Spleen (tissue), 7 donors: Measurements from ENCODE around the gene AHRR.

ENCODE experiments used
- POLR2A ChIP-seq, 3 donors: fragments of 450-650 bp; IDR thresholded peaks; one replicate each; pipeline ENCODE4 v1.5.1; 2017; ENCODE audit warnings: antibody characterized with exemption in 3 of 3, mild to moderate bottlenecking in 1 of 3
- POLR2AphosphoS5 ChIP-seq, 3 donors: sonication (generic); formaldehyde crosslinking; IDR thresholded peaks; one replicate each; pipeline ENCODE4 v1.5.1; 2017; ENCODE audit warnings: antibody characterized with exemption in 3 of 3
- TF ChIP-seq, protein P1 (sequence below), 11 experiments: fragments of 200-600 bp in 7 of 11; fragments of 450-650 bp in 4 of 11; sonication (generic) in 4 of 11; IDR thresholded peaks in 8 of 11; conservative IDR thresholded peaks in 3 of 11; 1 replicate in 7 of 11; 2 replicates in 4 of 11; pipeline versions ENCODE4 v1.4.0 to v1.8.0; 2016 to 2021; ENCODE audit warnings: antibody characterized with exemption in 11 of 11, inconsistent platforms in 4 of 11, mild to moderate bottlenecking in 1 of 11
- donor health status: DM: no; HTN: no; CAD: no; lungs with moderate emphysema.
- donor health status: DM: no; HTN: no; CAD: no.
- donor health status: DM: no; HTN: no; CAD: no.

DNA sequence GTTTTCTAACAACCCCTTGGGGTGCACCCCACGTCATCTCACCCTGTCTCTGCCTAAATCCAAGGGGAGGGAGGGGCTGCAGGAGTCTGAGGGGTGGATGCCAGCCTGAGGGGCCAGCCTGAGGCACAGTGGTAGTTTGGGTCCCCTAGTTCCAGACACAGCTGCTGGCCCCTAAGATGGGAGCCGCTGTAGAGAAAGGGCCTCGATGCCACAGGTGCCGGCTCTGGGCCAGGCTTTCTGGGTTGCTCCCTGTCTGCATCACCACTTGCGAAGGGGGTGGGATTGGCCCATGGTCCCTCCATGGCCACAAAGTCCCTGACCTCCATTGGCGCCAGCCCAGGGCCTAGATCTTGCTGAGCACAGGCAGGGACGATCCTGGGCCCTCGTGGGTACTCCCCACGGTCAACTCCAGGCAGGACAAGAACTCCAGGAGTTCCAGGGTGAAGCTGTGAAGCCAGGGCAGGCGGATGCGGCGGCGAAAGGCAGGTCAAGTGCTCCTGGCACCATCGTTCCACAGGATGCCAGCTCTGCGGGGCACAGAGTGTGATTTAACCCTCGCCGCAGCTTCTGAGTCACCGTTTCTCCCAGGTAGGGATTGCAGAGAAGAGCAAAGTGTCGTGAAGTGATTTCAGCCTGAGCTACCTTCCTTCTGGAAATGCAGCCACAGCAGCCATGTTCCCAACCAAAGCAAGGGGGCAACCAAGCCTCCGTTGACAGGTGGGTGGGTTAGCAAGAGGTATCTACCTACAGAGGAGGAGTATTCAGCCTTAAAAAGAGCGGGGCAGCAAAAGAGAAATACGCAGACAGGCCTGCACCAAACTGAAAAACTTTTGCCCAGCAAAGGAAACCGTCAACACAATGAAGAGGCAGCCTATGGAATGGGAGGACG, 79.9 kb downstream of the AHRR start:
- TF ChIP-seq, protein P1, sequence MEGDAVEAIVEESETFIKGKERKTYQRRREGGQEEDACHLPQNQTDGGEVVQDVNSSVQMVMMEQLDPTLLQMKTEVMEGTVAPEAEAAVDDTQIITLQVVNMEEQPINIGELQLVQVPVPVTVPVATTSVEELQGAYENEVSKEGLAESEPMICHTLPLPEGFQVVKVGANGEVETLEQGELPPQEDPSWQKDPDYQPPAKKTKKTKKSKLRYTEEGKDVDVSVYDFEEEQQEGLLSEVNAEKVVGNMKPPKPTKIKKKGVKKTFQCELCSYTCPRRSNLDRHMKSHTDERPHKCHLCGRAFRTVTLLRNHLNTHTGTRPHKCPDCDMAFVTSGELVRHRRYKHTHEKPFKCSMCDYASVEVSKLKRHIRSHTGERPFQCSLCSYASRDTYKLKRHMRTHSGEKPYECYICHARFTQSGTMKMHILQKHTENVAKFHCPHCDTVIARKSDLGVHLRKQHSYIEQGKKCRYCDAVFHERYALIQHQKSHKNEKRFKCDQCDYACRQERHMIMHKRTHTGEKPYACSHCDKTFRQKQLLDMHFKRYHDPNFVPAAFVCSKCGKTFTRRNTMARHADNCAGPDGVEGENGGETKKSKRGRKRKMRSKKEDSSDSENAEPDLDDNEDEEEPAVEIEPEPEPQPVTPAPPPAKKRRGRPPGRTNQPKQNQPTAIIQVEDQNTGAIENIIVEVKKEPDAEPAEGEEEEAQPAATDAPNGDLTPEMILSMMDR (IDR thresholded peaks at IDR 0.05 in 8 of 11, conservative IDR thresholded peaks at IDR 0.05 in 3 of 11) = no peak
- TF ChIP-seq POLR2A (IDR thresholded peaks at IDR 0.05) (no peak), POLR2AphosphoS5 (IDR thresholded peaks at IDR 0.05) (peak in 2 of 3 donors; percentile 62 to 63)
